ENCODE results near the gene XXYLT1.

GRCh38 chr3:195207731-195208130, 63.2 kb downstream of the XXYLT1 start:
- TF ChIP-seq POLR2A (IDR thresholded peaks at IDR 0.05) = no peak
- no peak for TF ChIP-seq CTCF (IDR thresholded peaks at IDR 0.05 in 8 of 11, conservative IDR thresholded peaks at IDR 0.05 in 3 of 11)
- no peak for TF ChIP-seq POLR2AphosphoS5 (IDR thresholded peaks at IDR 0.05)

Data from spleen (tissue), 7 donors.